Measurements from ENCODE around the gene QDPR. TPM values are rescaled to one million over a fixed set of nuclear protein-coding genes. Genes with fewer than 3 reads are reported as not detected.
"Not testable (repeated sequence)": the region's sequence is repeated elsewhere in the genome, so short reads cannot be mapped to it uniquely, and the experiment has no call there.

QDPR gene
- polyA plus RNA-seq (ENCODE audit: insufficient read length in 10 of 10) = 100 to 1,000 TPM in 3 of 10 donors, 10 to 100 TPM in 7; 54.5 to 109 (median 90.2) TPM
- long read RNA-seq, donor 1, transcript QDPR-201 (7 exons, 1,648 nt) = major isoform, 21 of 31 reads
- long read RNA-seq, donor 1, partial matches to known transcripts = 6 of 31 reads
- long read RNA-seq, donor 1, other reads (novel, unspliced or antisense) = 0 of 31 reads
- long read RNA-seq, donor 2, transcript QDPR-201 (7 exons, 1,648 nt) = major isoform, 34 of 51 reads
- long read RNA-seq, donor 2, partial matches to known transcripts = 7 of 51 reads
- long read RNA-seq, donor 2, other reads (novel, unspliced or antisense) = 6 of 51 reads
- long read RNA-seq, donor 3 = 0 reads
- long read RNA-seq, donor 4, transcript QDPR-201 (7 exons, 1,648 nt) = major isoform, 28 of 36 reads
- long read RNA-seq, donor 4, partial matches to known transcripts = 0 of 36 reads
- long read RNA-seq, donor 4, other reads (novel, unspliced or antisense) = 0 of 36 reads
- long read RNA-seq, donor 5, transcript QDPR-201 (7 exons, 1,648 nt) = major isoform, 39 of 59 reads
- long read RNA-seq, donor 5, partial matches to known transcripts = 10 of 59 reads
- long read RNA-seq, donor 5, other reads (novel, unspliced or antisense) = 5 of 59 reads
- long read RNA-seq, donor 6, transcript QDPR-201 (7 exons, 1,648 nt) = major isoform, 42 of 58 reads
- long read RNA-seq, donor 6, partial matches to known transcripts = 11 of 58 reads
- long read RNA-seq, donor 6, other reads (novel, unspliced or antisense) = 0 of 58 reads
- long read RNA-seq, donor 7, transcript QDPR-201 (7 exons, 1,648 nt) = major isoform, 24 of 26 reads
- long read RNA-seq, donor 7, partial matches to known transcripts = 0 of 26 reads
- long read RNA-seq, donor 7, other reads (novel, unspliced or antisense) = 0 of 26 reads
- long read RNA-seq, donor 8, transcript QDPR-201 (7 exons, 1,648 nt) = major isoform, 19 of 24 reads
- long read RNA-seq, donor 8, partial matches to known transcripts = 0 of 24 reads
- long read RNA-seq, donor 8, other reads (novel, unspliced or antisense) = 0 of 24 reads
- long read RNA-seq, donor 9, transcript QDPR-201 (7 exons, 1,648 nt) = major isoform, 5 of 5 reads
- long read RNA-seq, donor 9, partial matches to known transcripts = 0 of 5 reads
- long read RNA-seq, donor 9, other reads (novel, unspliced or antisense) = 0 of 5 reads

DNA sequence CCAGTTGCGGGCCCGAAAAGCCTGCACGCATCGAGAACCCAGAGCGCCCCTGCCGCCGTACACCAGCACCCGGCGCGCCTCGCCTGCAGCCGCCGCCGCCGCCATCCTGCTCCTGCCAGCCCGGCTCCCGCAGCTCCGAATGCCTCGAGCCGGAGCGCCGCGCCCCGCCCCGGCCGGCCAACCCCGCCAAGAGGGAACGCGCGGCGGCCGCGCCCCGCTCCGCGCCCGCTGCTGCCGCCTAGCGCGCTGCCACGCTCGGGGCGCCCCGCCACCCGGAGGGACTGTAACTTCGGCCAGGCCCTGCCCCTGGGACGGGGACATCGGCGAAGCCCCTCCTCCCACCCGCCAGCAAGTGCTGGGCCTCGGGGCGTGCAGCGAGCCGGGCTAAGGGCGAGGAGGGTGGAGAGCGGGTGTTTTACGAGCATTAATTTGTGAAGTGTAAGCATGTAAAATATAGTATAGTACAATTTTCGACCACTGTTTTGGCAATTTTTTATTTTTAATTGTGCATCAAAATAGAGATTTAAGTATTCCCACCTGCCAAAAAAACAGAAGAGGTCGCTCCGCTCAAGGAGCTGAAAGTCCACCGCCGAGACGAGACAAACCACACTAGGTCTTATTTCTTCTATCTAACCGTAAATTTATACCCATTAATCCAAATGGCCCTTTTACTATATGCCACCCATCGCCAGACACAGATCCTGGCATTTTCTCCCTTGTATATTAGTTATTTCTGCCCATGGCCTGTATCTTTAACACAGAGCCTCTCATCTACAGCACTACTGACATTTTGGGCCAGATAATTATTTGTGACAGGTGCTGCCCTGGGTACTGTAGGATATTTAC lies at the start of gene QDPR:
QDPR (minus strand) TSS at position 141 of the 846 bp plus-strand sequence; CDS start at position 105, 36 bp downstream.
- peak; percentile 71 to 80 (median 74) for DNase-seq

DNA sequence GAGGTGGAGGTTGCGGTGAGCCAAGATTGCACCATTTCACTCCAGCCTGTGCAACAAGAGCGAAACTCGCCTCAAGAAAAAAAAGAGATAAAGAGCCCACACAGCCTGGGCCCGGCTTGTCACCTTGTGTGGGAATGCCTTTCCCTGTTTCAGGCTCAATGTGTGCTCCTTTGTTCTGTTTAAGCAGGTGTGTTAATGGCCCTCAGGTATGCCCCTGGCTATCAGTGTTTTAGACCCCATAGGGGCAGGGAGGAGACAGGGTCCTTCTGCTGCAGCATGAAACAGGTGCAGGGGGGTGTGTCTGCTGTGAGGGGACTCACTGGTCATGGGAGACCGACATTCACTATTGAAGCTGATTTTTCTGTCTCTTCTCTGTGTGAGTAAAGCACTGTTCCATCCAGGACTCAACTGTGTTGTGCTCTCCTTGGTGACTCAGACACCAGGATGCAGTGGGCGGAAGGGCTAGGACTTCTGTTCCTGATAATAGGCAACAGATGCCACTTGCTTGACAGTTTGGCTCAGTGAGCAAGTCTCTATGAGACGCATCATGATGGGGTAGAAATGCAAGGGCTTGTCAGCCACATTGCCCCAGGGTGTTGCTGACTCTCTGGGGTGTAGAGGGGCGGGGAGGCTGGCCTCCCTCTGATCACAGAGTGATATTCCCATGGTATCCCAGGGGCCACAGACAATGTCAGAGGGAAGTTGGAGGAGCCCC lies 49.5 kb upstream of the QDPR start:
- no peak for DNase-seq

DNA sequence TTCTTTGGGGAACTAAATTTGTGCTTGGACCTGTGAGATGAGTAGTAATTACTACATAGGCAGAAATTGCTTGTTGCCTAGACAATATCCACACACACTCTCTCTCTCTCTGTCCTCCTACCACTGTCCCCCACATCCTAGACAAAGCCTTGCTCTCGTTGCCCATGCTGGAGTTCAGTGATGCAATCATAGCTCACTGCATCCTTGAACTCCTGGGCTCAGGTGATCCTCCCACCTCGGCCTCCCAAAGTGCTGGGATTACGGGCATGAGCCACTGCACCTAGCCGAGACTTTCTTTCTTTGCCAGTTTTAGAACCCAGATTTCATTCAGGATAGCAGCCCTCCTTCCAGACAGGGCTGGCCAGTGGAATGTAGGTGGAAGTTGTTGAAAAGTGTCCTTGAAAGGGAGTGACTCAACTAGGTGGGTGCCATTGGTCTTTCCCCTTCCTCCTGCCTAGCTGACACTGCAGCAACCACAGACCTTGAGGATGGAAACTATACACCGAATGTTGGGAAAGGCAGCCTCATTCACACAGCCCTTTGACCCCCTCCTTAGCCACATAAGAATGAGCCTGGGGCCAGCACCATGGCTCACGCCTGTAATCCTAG lies 48.3 kb upstream of the QDPR start:
- DNase-seq = no peak

DNA sequence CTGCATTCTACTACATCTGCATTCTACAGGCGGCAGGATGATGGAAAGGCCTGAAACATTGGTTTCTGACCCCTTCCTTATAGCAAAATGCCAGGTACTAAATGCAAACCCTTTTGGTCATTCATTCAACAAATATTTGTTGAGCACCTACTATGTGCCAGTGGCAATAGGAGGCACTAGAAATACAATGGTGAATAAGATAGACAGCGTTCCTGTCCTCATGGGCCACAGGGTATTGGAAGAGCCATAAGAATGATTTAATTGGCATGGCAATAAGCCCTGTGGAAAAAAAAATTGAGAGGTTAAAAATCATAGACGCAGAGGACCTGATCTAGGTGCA lies 47.8 kb upstream of the QDPR start:
- no peak for DNase-seq

DNA sequence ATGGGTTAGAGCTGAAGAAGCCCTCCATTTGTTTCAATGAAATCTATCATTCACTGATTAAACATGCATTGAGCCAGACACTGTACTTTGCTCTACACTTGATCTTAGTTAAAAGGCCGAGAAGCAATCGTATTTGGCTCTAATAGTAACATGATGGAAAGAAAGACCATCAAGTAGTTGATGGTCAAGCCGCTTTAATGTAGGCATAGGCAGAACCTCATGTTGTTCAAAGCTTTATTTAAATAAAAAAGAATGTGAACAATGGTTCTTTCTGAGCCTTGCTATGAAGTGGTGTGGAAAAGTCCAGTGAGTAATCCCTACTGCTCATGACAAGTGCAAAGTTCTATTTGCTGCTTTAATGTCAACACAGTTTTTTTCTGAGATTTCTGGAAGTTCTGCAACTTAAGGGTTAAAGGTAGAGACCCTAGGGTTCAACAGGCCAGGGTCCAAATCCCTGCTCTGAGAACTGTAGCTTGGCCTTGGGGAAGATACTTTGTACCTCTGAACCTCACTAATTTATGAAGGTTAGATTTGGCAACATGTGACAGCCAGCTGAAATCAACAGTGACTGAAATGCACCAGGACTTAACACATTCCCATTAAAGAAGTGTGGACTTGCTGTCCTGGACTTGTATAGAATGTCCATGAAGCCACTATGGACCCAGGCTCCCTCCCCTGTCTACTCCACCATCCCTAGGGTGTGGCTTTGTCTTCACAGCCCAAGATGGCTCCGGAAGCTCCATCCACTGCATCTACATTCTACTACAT lies 47.2 kb upstream of the QDPR start:
- DNase-seq = no peak

DNA sequence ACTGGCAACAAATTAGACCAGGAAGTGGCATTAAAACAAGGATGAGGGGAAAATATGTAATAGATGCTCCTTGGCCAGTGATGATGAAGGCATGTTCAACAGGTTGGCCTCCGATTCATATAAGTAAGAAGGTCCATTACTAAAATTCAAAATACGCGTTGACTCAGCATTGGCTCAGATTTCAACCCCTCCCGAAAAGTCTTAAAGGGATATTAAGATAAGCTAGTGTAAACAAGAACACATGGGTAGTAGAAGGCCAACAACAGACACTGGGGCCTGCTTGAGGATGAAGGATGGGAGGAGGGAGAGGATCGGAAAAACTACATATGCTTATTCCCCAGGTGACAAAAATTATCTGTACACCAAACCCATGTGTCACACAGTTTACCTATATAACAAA lies 46.0 kb upstream of the QDPR start:
- DNase-seq = no peak

DNA sequence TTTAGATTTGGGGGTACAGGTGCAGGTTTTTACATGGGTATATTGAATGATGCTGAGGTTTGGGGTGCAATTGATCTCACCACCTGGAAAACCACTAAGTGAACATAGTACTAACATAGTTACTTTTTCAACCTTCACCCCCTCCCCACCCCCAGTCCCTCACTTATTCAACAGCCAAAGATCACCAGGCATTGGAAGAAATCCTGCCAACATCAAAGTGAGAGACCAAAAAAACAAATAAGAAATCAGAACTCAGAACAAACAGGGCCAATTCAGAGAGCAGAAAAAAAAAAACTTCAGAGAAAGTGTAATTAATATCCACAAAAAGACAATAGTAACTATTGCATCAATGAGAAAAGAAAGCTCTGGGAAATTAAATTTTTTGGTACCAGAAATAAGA lies 44.6 kb upstream of the QDPR start:
- no peak for DNase-seq

DNA sequence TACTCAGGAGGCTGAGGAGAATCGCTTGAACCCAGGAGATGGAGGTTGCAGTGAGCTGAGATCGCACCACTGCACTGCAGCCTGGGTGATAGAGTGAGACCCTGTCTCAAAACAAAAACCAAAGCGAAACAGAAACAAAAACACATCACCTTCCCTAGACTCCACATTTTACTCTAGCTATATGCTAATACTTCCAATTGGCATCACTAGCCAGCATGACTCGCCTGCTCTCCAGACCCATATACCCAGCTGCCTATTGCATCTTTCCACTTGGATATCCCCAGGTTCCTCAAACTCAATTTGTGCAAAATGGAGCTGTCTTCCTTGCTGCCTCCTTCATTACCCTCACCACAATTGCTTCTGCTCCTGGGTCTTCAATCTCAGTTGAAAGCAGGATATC lies 42.7 kb upstream of the QDPR start:
- DNase-seq = no peak

DNA sequence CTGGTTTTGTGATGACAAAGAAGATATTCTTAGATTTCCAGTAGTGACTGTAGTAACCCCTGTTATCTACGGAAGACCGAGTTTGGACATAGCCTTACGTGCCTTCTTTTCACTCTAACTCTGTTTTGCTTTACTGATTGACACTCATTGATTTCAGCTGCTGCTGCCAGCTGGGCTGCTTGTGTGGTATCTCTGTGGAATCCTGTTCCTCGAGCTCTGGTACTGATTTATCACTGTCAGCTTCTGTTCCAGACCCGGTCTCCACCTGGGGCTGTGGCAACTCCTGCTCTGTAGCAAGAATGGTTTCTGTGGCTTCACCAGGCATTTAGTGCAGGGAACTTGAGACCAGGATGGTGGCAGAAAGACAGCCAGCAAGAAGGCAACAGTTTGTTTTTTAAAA lies 40.5 kb upstream of the QDPR start:
- DNase-seq = no peak

DNA sequence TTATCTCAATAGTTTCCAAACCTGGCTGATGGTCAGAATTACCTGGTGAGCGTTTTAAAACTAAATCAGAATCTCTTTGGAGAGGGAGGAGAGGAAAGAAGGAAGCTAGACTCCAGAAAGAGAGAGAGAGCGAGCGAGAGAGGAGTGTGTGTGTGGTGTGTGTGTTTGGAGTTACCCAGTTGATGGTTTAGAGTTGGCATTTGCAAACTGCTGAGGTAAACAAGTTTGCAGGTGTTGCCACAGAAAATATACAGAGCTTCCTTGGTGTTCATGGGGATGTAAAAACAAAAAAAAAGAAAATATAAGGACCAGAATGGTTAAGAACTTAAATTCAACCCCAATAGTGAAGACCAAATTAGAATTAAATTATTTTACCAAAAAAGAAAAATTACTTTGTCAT lies 38.7 kb upstream of the QDPR start:
- no peak for DNase-seq

DNA sequence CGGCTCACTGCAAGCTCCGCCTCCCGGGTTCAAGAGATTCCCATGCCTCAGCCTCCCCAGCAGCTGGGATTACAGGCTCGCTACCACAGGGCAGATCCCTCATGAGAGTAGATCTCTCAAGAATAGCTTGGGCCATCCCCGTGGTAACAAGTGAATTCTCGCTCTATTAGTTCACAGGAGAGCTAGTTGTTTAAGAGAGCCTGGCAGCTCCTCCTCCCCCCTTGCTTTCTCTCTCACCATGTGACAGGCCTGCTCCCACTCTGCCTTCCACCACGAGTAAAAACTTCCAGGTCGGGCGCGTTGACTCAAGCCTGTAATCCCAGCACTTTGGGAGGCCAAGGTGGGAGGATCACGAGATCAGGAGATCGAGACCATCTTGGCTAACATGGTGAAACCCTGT lies 34.8 kb upstream of the QDPR start:
- DNase-seq = no peak

DNA sequence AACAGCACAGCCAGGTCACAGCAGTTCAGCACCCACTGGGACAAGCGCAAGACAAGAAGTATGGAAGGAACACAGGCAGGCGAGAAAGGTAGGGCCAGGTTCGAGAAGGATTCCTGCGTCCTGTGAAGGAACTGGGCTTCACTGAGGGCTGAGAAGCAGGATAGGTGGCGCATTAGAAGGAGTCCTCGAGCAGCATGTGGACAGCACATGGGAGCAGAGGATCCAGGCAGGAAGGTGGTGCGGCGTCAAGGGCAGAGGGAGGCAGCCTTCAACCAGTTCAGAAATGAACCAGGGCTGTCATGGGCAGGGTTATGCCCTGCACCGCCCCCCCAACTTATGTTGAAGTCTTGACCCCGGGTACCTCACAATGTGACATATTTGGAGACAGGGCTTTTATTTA lies 34.3 kb upstream of the QDPR start:
- no peak for DNase-seq

DNA sequence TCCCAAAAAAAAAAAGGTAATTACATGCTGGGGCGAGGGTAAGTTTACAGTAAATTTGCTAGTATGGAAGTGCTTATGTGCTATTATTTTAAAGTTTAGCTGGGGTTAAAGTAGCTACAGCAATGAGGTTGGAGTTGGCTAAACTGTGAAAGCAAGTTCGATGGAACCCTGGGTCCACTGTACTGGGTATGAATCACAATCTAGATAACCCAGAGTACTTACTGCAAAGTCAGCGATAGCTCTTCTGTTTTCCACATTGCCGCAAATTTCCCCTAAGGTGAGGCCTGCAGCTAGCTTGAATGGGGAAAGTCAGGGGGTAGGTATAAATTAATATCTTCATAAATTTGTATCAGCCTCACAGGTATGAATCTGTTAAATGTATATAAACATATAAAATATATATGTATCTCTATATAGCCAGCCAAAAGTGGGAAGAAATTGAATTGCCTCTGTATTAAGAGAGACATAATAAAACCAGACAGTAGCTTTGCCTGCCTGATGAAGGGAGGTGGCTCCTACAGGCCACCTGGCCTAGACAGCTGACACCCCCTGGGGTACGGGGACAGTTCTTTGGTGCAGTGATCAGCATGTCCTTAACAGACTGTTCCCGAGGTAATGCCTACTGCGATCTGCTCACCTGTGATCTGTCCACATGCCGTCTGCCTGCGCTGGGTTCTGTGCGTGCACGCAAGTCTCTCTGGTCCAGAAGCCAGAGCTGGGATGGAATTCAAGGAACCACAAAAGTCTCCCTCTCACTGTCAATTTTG lies 33.7 kb upstream of the QDPR start:
- no peak for DNase-seq

DNA sequence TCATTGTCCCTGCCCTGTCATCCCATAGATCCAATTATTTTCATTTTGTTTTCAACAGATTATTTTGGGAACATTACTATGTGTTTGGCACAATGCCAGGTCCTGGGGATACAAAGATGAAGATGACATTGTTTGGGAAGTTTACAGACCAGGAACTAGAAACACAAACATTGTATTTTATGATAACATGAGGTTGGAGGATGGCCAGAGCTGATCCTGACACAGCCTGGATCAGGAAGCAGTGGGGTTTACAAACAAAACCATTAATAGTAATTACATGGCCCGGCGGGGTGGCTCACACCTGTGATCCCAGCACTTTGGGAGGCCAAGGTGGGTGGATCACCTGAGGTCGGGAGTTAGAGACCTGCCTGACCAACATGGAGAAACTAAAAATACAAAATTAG lies 32.9 kb upstream of the QDPR start:
- DNase-seq = no peak

DNA sequence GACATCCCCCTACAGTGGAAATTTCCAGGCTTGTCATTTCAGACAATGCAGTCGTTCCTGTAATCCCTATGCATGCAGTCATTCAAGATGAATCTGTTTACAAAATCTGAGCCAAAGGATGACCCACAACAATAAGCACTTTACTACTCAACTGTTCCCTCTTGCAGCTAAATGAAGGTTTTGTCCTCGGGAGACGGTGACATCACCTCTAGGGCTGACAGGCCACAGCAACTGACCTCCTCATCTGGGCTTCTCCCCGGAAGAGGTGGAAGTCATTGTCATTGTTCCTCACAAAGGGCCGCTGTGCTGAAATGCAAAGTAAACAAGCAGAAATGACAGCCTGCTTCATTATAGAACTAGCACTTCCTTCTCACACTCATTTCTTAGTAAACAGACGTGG lies 32.3 kb upstream of the QDPR start:
- DNase-seq = peak in 1 of 3 donors; percentile 18

DNA sequence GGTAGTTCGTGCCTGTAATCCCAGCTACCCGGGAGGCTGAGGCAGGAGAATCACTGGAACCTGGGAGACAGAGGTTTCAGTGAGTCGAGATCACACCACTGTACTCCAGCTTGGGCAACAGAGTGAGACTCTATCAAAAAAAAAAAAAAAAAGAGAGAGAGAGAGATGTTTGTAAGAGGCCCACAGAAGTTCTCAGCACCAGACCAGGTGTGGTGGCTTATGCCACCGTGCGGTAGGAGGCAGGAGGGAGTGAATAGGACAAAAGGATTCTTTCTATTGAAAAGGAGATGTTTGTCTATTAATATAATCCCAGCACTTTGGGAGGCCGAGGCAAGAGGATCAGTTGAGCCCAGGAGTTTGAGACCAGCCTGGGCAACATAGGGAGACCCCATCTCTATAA lies 25.2 kb upstream of the QDPR start:
- not testable (repeated sequence) for DNase-seq

DNA sequence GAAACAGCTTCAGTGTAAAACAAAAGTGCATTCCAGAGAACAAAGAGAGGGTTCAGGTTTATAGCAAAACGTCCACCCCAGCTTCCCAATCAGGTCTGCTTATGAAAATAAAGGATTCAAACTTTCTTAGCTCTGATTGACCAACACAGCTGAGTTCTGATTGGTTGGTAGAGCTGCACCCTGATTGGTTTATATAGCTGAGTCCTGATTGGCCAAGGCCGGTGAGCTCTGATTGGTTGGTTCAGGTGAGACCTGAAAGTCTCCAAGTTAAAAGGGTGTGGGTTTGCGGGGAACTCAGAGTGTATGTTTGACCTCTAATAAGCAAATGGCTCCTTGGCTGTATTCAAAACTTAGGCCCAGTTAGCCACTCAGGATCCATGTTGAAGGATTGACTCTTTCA lies 24.0 kb upstream of the QDPR start:
- DNase-seq = no peak

DNA sequence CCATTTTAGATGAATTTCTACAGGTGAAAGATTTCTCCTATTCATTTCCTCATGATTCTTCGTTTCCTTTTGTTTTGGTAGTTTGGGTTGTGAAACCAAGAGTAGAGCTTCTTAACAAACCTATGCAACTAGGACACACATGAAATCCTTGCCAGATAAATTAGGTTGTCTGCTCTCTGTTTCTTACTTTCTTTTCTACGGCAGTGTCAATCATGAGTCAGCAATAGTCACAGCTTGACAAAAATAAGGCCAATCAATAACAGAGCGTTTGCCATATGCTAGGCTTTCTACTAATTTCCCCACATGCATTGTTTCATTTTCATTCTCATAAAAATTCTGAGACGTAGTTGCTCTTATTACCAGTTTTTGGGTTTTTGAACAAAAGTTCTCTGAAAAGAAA lies 23.4 kb upstream of the QDPR start:
- DNase-seq = no peak

DNA sequence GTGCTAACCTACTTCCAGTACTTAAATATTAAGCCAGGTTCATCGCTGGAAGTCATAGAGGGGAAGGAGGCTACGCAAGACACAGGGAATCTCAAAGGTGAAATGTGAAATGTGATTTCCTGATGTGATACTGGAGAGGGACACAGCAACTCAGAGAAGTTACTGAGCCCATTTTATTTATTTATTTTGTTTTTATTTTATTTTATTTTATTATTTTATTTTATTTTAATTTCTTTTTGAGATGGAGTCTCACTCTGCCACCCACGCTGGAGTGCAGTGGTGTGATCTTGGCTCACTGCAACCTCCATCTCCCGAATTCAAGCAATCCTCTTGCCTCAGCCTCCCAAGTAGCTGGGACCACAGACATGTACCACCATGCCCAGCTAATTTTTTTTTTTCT lies 22.8 kb upstream of the QDPR start:
- no peak for DNase-seq

Measured in muscle of back (tissue), 13 donors.